NOMO-1 treated with dmso at 0.1 percent for 144 hours (cell line): ENCODE measurements around the gene RESP18.
"Not testable (repeated sequence)": the region's sequence is repeated elsewhere in the genome, so short reads cannot be mapped to it uniquely, and the experiment has no call there.

Experiments
- DNase-seq: peaks from one replicate; lab custom pipeline; 2025; ENCODE audit not compliant: unreplicated experiment; lab: John Stamatoyannopoulos, UW

RESP18 gene

GRCh38 chr2:219292616-219293015 lies 39.9 kb downstream of the RESP18 start:
- DNase-seq = no peak

GRCh38 chr2:219291910-219292490 lies 40.5 kb downstream of the RESP18 start:
- no peak for DNase-seq

- no peak for DNase-seq
These were observed 41.1 kb downstream of the RESP18 start for GRCh38 chr2:219291394-219291793.

GRCh38 chr2:219290381-219291171 lies 42.0 kb downstream of the RESP18 start:
- no peak for DNase-seq

GRCh38 chr2:219289537-219290361 lies 42.8 kb downstream of the RESP18 start:
- DNase-seq = no peak

GRCh38 chr2:219289195-219289536 lies 43.4 kb downstream of the RESP18 start:
- DNase-seq = no peak

- no peak for DNase-seq
These were observed 44.8 kb downstream of the RESP18 start for GRCh38 chr2:219287580-219288265.

GRCh38 chr2:219287116-219287440 lies 45.5 kb downstream of the RESP18 start:
- DNase-seq = not testable (repeated sequence)

- no peak for DNase-seq
These were observed 46.0 kb downstream of the RESP18 start for GRCh38 chr2:219286436-219287115.

GRCh38 chr2:219285894-219286425 lies 46.6 kb downstream of the RESP18 start:
- DNase-seq = no peak

- DNase-seq = no peak
These were observed 47.2 kb downstream of the RESP18 start for GRCh38 chr2:219285373-219285735.

- DNase-seq = no peak
These were observed 47.8 kb downstream of the RESP18 start for GRCh38 chr2:219284501-219285372.

GRCh38 chr2:219282943-219283581 lies 49.5 kb downstream of the RESP18 start:
- DNase-seq = no peak

- DNase-seq = no peak
These were observed 50.2 kb downstream of the RESP18 start for GRCh38 chr2:219282375-219282774.

GRCh38 chr2:219281588-219281987 lies 51.0 kb downstream of the RESP18 start:
- no peak for DNase-seq

- no peak for DNase-seq
These were observed 51.9 kb downstream of the RESP18 start for GRCh38 chr2:219280651-219281050.

- DNase-seq = no peak
These were observed 52.5 kb downstream of the RESP18 start for GRCh38 chr2:219279916-219280516.

GRCh38 chr2:219279151-219279915 lies 53.2 kb downstream of the RESP18 start, which contains the start of gene DNAJB2:
TSS of gene DNAJB2 (plus strand) at chr2:219279366. CDS start at chr2:219279834, 468 bp downstream.
- peak; percentile 98 for DNase-seq
